NCI-H748 (cell line): ENCODE measurements around the gene BARX1.
"Not testable (repeated sequence)": the region's sequence is repeated elsewhere in the genome, so short reads cannot be mapped to it uniquely, and the experiment has no call there.

ENCODE experiments used
- DNase-seq: peaks from one replicate; lab custom pipeline; 2025; ENCODE audit not compliant: unreplicated experiment; lab: John Stamatoyannopoulos, UW

Gene BARX1

GRCh38 chr9:93955111-93955980, at the start of gene BARX1:
BARX1 (minus strand) TSS chr9:93955355; CDS start chr9:93955146, 209 bp downstream.
- DNase-seq, result peak; percentile 92

- DNase-seq, result peak; percentile 81
These were observed 47.4 kb upstream of the BARX1 start for GRCh38 chr9:94002316-94003140.

- no peak for DNase-seq
These were observed 41.7 kb upstream of the BARX1 start for GRCh38 chr9:93996863-93997262.

GRCh38 chr9:93996367-93996766, 41.2 kb upstream of the BARX1 start:
- no peak for DNase-seq

GRCh38 chr9:93994545-93994944, 39.4 kb upstream of the BARX1 start:
- no peak for DNase-seq

- no peak for DNase-seq
These were observed 39.0 kb upstream of the BARX1 start for GRCh38 chr9:93994132-93994531.

- no peak for DNase-seq
These were observed 37.7 kb upstream of the BARX1 start for GRCh38 chr9:93992830-93993229.

- DNase-seq, result no peak
These were observed 35.3 kb upstream of the BARX1 start for GRCh38 chr9:93990448-93990847.

- no peak for DNase-seq
These were observed 32.9 kb upstream of the BARX1 start for GRCh38 chr9:93988056-93988455.

GRCh38 chr9:93984860-93985259, 29.7 kb upstream of the BARX1 start:
- DNase-seq, result no peak

GRCh38 chr9:93983875-93984274, 28.7 kb upstream of the BARX1 start:
- no peak for DNase-seq

GRCh38 chr9:93979721-93980120, 24.6 kb upstream of the BARX1 start:
- DNase-seq, result no peak

- DNase-seq, result peak; percentile 13
These were observed 23.4 kb upstream of the BARX1 start for GRCh38 chr9:93978551-93978950.

GRCh38 chr9:93976973-93977372, 21.8 kb upstream of the BARX1 start:
- no peak for DNase-seq

- no peak for DNase-seq
These were observed 20.9 kb upstream of the BARX1 start for GRCh38 chr9:93976081-93976480.

- no peak for DNase-seq
These were observed 20.1 kb upstream of the BARX1 start for GRCh38 chr9:93975262-93975661.

GRCh38 chr9:93974151-93974550, 19.0 kb upstream of the BARX1 start:
- no peak for DNase-seq

GRCh38 chr9:93972655-93973054, 17.5 kb upstream of the BARX1 start:
- DNase-seq, result not testable (repeated sequence)

GRCh38 chr9:93969328-93969661, 14.1 kb upstream of the BARX1 start:
- no peak for DNase-seq

- DNase-seq, result no peak
These were observed 13.5 kb upstream of the BARX1 start for GRCh38 chr9:93968451-93969327.
